HG03175 (cell line): ENCODE measurements around the gene KIR3DL3.
"Not testable (repeated sequence)": the region's sequence is repeated elsewhere in the genome, so short reads cannot be mapped to it uniquely, and the experiment has no call there.

Experiments used
- ATAC-seq: cut with Tn5 transposase; IDR thresholded peaks from one replicate; pipeline ENCODE4 v1.9.1; 2021; ENCODE audit warnings: mild to moderate bottlenecking, moderate library complexity; ENCODE audit not compliant: unreplicated experiment

KIR3DL3 gene

GRCh38 chr19:54729416-54730188 is 5.4 kb downstream of the KIR3DL3 start:
- ATAC-seq, result no peak

GRCh38 chr19:54731191-54731590 is 6.9 kb downstream of the KIR3DL3 start:
- ATAC-seq, result no peak

GRCh38 chr19:54738306-54738705 is 14.1 kb downstream of the KIR3DL3 start, which contains the start of gene KIR2DL3:
KIR2DL3 (plus strand) TSS chr19:54738513; CDS start chr19:54738546, 33 bp downstream.
- not testable (repeated sequence) for ATAC-seq

GRCh38 chr19:54738715-54739114 is 14.5 kb downstream of the KIR3DL3 start:
- no peak for ATAC-seq

- ATAC-seq, result no peak
Measured at GRCh38 chr19:54739587-54740497, 15.6 kb downstream of the KIR3DL3 start.

- not testable (repeated sequence) for ATAC-seq
Measured at GRCh38 chr19:54741950-54742349, 17.7 kb downstream of the KIR3DL3 start.

- ATAC-seq, result not testable (repeated sequence)
Measured at GRCh38 chr19:54744080-54744479, 19.8 kb downstream of the KIR3DL3 start.

GRCh38 chr19:54747614-54748322 is 23.5 kb downstream of the KIR3DL3 start:
- ATAC-seq, result not testable (repeated sequence)

GRCh38 chr19:54750276-54750675 is 26.0 kb downstream of the KIR3DL3 start:
- ATAC-seq, result not testable (repeated sequence)

GRCh38 chr19:54756204-54757110 is 32.2 kb downstream of the KIR3DL3 start:
- ATAC-seq, result not testable (repeated sequence)

- not testable (repeated sequence) for ATAC-seq
Measured at GRCh38 chr19:54758577-54758976, 34.3 kb downstream of the KIR3DL3 start.

GRCh38 chr19:54764219-54764618 is 40.0 kb downstream of the KIR3DL3 start:
- not testable (repeated sequence) for ATAC-seq

- ATAC-seq, result not testable (repeated sequence)
Measured at GRCh38 chr19:54766464-54766863, 42.2 kb downstream of the KIR3DL3 start.

- not testable (repeated sequence) for ATAC-seq
Measured at GRCh38 chr19:54769646-54770045, 45.4 kb downstream of the KIR3DL3 start, which contains the start of gene KIR2DL1. KIR2DL1 (plus strand) TSS chr19:54769793; CDS start chr19:54769851, 58 bp downstream.

GRCh38 chr19:54770511-54770910 is 46.3 kb downstream of the KIR3DL3 start:
- ATAC-seq, result not testable (repeated sequence)

GRCh38 chr19:54771018-54771960 is 47.0 kb downstream of the KIR3DL3 start:
- not testable (repeated sequence) for ATAC-seq

GRCh38 chr19:54772666-54773065 is 48.4 kb downstream of the KIR3DL3 start:
- not testable (repeated sequence) for ATAC-seq

- not testable (repeated sequence) for ATAC-seq
Measured at GRCh38 chr19:54775095-54775815, 51.0 kb downstream of the KIR3DL3 start.
